ENCODE data around the gene GABRP. TPM values are rescaled to one million over a fixed set of nuclear protein-coding genes. Genes with fewer than 3 reads are reported as not detected.

The GABRP gene
- total RNA-seq, 2 donors from 2014 or later, result 0.16 TPM; not detected in 1

DNA sequence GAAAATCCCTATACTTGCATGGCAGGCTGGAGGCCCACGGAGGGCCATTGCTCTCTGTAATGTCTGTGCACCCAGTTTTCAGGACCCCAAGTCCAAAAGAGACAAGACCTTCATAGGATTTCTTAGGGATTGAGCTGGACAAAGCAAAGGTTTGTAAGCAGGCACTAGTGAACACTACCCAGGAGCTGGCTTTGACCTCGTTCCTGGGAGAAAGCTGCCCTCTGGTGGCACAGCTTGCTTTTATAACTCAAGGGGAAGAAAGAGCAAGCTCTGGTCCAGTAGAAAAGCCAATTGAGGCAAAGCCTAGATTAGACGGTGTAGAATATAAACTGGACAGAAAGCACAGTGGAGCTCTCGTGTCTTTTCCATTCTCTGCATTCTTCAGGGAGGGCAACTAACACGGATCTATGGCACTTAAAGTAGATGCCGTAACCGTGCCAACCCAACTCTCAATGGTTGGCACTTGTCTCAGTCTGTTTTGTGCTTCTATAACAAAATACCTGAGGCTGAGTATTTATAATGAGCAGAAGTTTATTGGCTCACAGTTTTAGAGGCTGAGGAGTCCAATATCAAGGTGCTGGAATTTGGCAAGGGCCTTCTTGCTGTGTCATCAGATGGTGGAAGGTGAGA is 7.9 kb downstream of the GABRP start:
- Histone ChIP-seq H3K27me3 (no peaks in the 10 kb centered on the region), H3K9me3 (no peaks in the 10 kb centered on the region), H3K36me3 (no peaks in the 10 kb centered on the region), H3K4me1 (peaks cover 0 to 4% of the 10 kb centered on the region in 2 donors), H3K27ac (no peak overlapping the region), H3K4me3 (no peak overlapping the region)
- DNase-seq (ENCODE audit: low spot score), result peak; percentile 77
- peak; percentile 51 to 70 for TF ChIP-seq CTCF (IDR thresholded peaks at IDR 0.05)

DNA sequence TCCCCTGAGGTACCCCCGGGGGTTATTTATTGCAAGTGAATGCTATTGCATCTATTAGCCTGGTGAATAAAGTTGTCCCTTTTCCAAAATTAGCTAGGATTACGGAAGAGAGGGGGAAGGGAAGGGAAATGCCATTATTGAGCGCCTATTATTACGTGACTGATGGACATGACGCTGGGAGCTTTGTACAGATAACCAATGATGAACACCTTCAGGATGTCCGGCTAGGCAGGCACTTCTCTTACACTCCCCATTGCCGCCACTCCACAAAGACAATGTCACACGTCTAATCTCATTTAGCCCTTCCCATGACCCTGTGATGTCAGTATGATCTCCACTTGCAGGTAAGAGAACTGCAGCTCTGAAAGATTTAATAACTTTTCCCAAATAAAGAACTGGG is 9.4 kb downstream of the GABRP start:
- no peaks in the 10 kb centered on the region for H3K36me3 ChIP-seq
- no peaks in the 10 kb centered on the region for H3K9me3 ChIP-seq
- H3K27me3 ChIP-seq, result no peaks in the 10 kb centered on the region
- no peak for DNase-seq (ENCODE audit: low spot score)
- H3K27ac ChIP-seq, result no peak overlapping the region
- H3K4me3 ChIP-seq, result no peak overlapping the region
- H3K4me1 ChIP-seq, result peaks cover 0 to 4% of the 10 kb centered on the region in 2 donors
- TF ChIP-seq CTCF (IDR thresholded peaks at IDR 0.05), result no peak

- peak; percentile 47 for DNase-seq (ENCODE audit: low spot score)
Observed at GRCh38 chr5:170795154-170795553, 11.6 kb downstream of the GABRP start.

DNA sequence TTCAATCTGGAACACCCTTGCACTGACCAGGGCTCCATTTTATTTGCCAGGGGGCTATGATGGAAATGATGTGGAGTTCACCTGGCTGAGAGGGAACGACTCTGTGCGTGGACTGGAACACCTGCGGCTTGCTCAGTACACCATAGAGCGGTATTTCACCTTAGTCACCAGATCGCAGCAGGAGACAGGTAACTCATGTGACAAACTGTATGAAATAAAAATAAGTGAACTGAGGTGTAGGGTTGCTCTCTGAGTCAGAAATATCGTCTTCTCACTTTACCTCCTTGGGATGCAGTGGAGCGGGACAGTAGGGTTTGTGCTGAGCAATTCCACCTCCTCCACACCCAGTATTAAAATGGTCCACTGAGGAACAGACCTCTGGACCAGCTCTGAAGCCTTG is 22.1 kb downstream of the GABRP start:
- Histone ChIP-seq H3K36me3 (no peaks in the 10 kb centered on the region), H3K27me3 (no peaks in the 10 kb centered on the region), H3K27ac (no peak overlapping the region), H3K4me1 (no peaks in the 10 kb centered on the region), H3K9me3 (no peaks in the 10 kb centered on the region), H3K4me3 (no peak overlapping the region)
- no peak for TF ChIP-seq CTCF (IDR thresholded peaks at IDR 0.05)
- no peak for DNase-seq (ENCODE audit: low spot score)

More at GRCh38 chr5:170795154-170795553, 11.6 kb downstream of the GABRP start:
- Histone ChIP-seq H3K4me1 (peaks cover 0 to 4% of the 10 kb centered on the region in 2 donors), H3K9me3 (no peaks in the 10 kb centered on the region), H3K4me3 (no peak overlapping the region), H3K27me3 (no peaks in the 10 kb centered on the region), H3K27ac (no peak overlapping the region), H3K36me3 (no peaks in the 10 kb centered on the region)
- TF ChIP-seq CTCF (IDR thresholded peaks at IDR 0.05), result no peak

DNA sequence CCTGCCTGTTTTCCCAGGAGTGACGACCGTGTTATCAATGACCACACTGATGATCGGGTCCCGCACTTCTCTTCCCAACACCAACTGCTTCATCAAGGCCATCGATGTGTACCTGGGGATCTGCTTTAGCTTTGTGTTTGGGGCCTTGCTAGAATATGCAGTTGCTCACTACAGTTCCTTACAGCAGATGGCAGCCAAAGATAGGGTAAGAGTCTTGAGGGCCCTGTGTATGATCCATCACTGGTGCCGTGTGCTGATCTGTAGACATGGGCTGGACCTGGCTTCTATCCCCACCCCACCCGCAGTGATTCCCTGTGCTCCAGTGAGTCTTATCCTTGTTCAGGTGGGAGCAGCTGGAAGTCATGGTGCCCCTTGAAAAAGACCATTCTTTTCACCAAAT is 26.0 kb downstream of the GABRP start:
- H3K4me1 ChIP-seq, result no peaks in the 10 kb centered on the region
- H3K27ac ChIP-seq, result no peak overlapping the region
- no peaks in the 10 kb centered on the region for H3K36me3 ChIP-seq
- no peak for DNase-seq (ENCODE audit: low spot score)
- no peaks in the 10 kb centered on the region for H3K9me3 ChIP-seq
- peak in 1 of 2 donors; percentile 34 for TF ChIP-seq CTCF (IDR thresholded peaks at IDR 0.05)
- no peak overlapping the region for H3K4me3 ChIP-seq
- H3K27me3 ChIP-seq, result no peaks in the 10 kb centered on the region

DNA sequence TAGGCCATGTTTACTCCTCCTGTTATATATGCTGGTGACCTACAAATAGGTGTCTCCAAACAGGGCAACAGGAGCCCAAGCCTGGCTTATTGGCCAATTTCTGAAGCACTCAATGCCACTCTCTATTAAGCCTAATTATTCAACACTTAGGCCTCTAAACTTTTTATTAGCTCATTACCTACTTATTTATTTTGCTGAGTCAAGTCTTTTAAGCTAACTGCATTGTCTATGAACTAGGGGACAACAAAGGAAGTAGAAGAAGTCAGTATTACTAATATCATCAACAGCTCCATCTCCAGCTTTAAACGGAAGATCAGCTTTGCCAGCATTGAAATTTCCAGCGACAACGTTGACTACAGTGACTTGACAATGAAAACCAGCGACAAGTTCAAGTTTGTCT is 28.2 kb downstream of the GABRP start:
- H3K27me3 ChIP-seq, result no peaks in the 10 kb centered on the region
- DNase-seq (ENCODE audit: low spot score), result no peak
- no peak overlapping the region for H3K4me3 ChIP-seq
- H3K9me3 ChIP-seq, result no peaks in the 10 kb centered on the region
- no peak for TF ChIP-seq CTCF (IDR thresholded peaks at IDR 0.05)
- H3K36me3 ChIP-seq, result no peaks in the 10 kb centered on the region
- no peak overlapping the region for H3K27ac ChIP-seq
- no peaks in the 10 kb centered on the region for H3K4me1 ChIP-seq
